A673 (cell line): ENCODE data around the gene SCYL3.

Source experiments
- EZH2 ChIP-seq: fragments of 200-600 bp; sonication (generic); IDR thresholded peaks from 2 replicates; pipeline ENCODE4 v1.6.1; 2017; ENCODE audit warnings: borderline replicate concordance, low read depth, mild to moderate bottlenecking, mixed read lengths, antibody characterized with exemption, low read length; ENCODE audit not compliant: poor library complexity, severe bottlenecking
- TF ChIP-seq, protein P1 (sequence below): fragments of 300-800, 200-600 bp; sonication (generic); conservative IDR thresholded peaks from 2 replicates; pipeline ENCODE4 v1.5.1; 2017; ENCODE audit warnings: low read depth, mild to moderate bottlenecking, antibody characterized with exemption, low read length, moderate library complexity, mixed read lengths

DNA sequence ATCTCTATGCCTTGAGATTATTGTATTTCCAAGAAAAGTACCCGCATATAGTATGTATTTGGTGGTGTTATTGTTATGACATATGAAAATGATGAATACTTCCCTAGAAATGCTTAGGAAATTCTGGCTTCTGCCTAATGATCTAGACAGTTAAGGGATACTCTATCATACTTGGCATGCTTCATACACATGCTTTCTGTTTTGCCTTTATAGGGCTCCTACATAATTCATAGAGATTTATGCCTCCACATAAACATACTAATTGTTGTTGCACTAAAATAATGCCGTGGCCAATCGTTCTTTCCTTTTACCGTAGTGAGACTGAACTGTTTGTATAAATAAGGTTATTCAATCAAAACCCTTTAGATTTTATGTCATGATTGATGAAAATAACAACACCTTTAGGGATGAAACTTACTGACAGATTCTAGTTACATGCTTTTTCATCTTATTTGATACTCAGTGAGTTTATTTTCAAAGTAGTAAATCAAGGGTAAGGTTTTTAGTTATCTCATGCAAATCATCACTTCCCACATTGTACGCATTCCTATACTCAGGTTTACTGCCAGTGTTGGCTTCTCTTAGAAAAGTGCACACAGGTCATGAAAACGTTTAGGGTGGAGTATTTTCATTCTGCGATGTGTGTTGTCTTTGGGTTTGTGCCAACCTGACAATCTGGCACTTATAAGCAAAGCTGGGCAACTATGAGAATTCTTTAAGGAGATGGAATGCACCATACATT lies 40.5 kb upstream of the SCYL3 start:
- TF ChIP-seq, protein P1, sequence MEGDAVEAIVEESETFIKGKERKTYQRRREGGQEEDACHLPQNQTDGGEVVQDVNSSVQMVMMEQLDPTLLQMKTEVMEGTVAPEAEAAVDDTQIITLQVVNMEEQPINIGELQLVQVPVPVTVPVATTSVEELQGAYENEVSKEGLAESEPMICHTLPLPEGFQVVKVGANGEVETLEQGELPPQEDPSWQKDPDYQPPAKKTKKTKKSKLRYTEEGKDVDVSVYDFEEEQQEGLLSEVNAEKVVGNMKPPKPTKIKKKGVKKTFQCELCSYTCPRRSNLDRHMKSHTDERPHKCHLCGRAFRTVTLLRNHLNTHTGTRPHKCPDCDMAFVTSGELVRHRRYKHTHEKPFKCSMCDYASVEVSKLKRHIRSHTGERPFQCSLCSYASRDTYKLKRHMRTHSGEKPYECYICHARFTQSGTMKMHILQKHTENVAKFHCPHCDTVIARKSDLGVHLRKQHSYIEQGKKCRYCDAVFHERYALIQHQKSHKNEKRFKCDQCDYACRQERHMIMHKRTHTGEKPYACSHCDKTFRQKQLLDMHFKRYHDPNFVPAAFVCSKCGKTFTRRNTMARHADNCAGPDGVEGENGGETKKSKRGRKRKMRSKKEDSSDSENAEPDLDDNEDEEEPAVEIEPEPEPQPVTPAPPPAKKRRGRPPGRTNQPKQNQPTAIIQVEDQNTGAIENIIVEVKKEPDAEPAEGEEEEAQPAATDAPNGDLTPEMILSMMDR: no peak
- TF ChIP-seq EZH2: no peak
